H9 (cell line): Measurements from ENCODE around the gene SIM1. TPM values are rescaled to one million over a fixed set of nuclear protein-coding genes. Genes with fewer than 3 reads are reported as not detected.

Experiments
- DNase-seq: peaks from one replicate; pipeline ENCODE4 v3.0.0-alpha.2; 2017
- H2AFZ ChIP-seq: one replicate; pipeline ENCODE4 v1.6.1; 2013; ENCODE audit warnings: mild to moderate bottlenecking, low read length, control low read depth, moderate library complexity
- H2AK5ac ChIP-seq: 2 replicates; pipeline ENCODE4 v1.6.1; 2013; ENCODE audit warnings: low read length, control low read depth, mixed read lengths; ENCODE audit not compliant: insufficient read length
- H2BK120ac ChIP-seq: one replicate; pipeline ENCODE4 v1.6.1; 2013; ENCODE audit warnings: low read depth, mild to moderate bottlenecking, low read length, control low read depth, inconsistent platforms; ENCODE audit not compliant: poor library complexity, severe bottlenecking
- H2BK12ac ChIP-seq: 2 replicates; pipeline ENCODE4 v1.6.1; 2013; ENCODE audit warnings: low read length, control low read depth, mixed read lengths, low read depth; ENCODE audit not compliant: insufficient read length
- H2BK15ac ChIP-seq: 2 replicates; pipeline ENCODE4 v1.6.1; 2013; ENCODE audit warnings: low read depth, low read length, control low read depth
- H2BK20ac ChIP-seq: one replicate; pipeline ENCODE4 v1.6.1; 2013; ENCODE audit warnings: low read depth, mild to moderate bottlenecking, low read length, control low read depth, inconsistent platforms; ENCODE audit not compliant: poor library complexity, severe bottlenecking
- H2BK5ac ChIP-seq: 2 replicates; pipeline ENCODE4 v1.6.1; 2013; ENCODE audit warnings: low read length, control low read depth, mixed read lengths; ENCODE audit not compliant: insufficient read length
- H3K14ac ChIP-seq: 2 replicates; pipeline ENCODE4 v1.6.1; 2013; ENCODE audit warnings: low read length, control low read depth; ENCODE audit not compliant: insufficient read depth
- H3K18ac ChIP-seq: 2 replicates; pipeline ENCODE4 v1.6.1; 2013; ENCODE audit warnings: low read depth, mild to moderate bottlenecking, mixed read lengths, low read length, control low read depth; ENCODE audit not compliant: insufficient read length
- H3K23ac ChIP-seq: 2 replicates; pipeline ENCODE4 v1.6.1; 2013; ENCODE audit warnings: low read length, control low read depth, mixed read lengths, low read depth; ENCODE audit not compliant: insufficient read length
- H3K23me2 ChIP-seq: 2 replicates; pipeline ENCODE4 v1.6.1; 2013; ENCODE audit warnings: low read depth, mild to moderate bottlenecking, mixed read lengths, low read length, control low read depth; ENCODE audit not compliant: insufficient read length, poor library complexity, severe bottlenecking
- H3K27ac ChIP-seq: 2 replicates; pipeline ENCODE4 v1.5.1; 2013; ENCODE audit warnings: low read length, control low read depth, mixed read lengths, low read depth; ENCODE audit not compliant: insufficient read length
- H3K27me3 ChIP-seq: 2 replicates; pipeline ENCODE4 v1.6.1; 2013; ENCODE audit warnings: low read length, control low read depth, inconsistent platforms; ENCODE audit not compliant: insufficient read depth
- H3K4ac ChIP-seq: 2 replicates; pipeline ENCODE4 v1.6.1; 2013; ENCODE audit warnings: low read depth, mild to moderate bottlenecking, control low read depth, inconsistent platforms, low read length, moderate library complexity
- H3K4me1 ChIP-seq: 2 replicates; pipeline ENCODE4 v1.6.1; 2013; ENCODE audit warnings: low read length, control low read depth, inconsistent platforms; ENCODE audit not compliant: insufficient read depth
- H3K4me2 ChIP-seq: 2 replicates; pipeline ENCODE4 v1.6.1; 2013; ENCODE audit warnings: low read length, control low read depth, mixed read lengths; ENCODE audit not compliant: insufficient read length, insufficient read depth
- H3K56ac ChIP-seq: 2 replicates; pipeline ENCODE4 v1.6.1; 2013; ENCODE audit warnings: low read depth, mild to moderate bottlenecking, mixed read lengths, low read length, control low read depth; ENCODE audit not compliant: insufficient read length
- H3K79me1 ChIP-seq: 2 replicates; pipeline ENCODE4 v1.6.1; 2013; ENCODE audit warnings: low read depth, mild to moderate bottlenecking, moderate library complexity, low read length, control low read depth, inconsistent platforms; ENCODE audit not compliant: insufficient read depth, poor library complexity, severe bottlenecking
- H3K79me2 ChIP-seq: 2 replicates; pipeline ENCODE4 v1.6.1; 2013; ENCODE audit warnings: low read length, control low read depth, inconsistent platforms; ENCODE audit not compliant: insufficient read depth
- H3K9ac ChIP-seq: 2 replicates; pipeline ENCODE4 v1.6.1; 2013; ENCODE audit warnings: low read length, control low read depth, mixed read lengths; ENCODE audit not compliant: insufficient read length; ENCODE audit errors: extremely low read depth
- H3K9me3 ChIP-seq: one replicate; pipeline ENCODE4 v1.6.1; 2013; ENCODE audit warnings: low read depth, low read length, inconsistent platforms; ENCODE audit not compliant: control insufficient read depth
- H3T11ph ChIP-seq: one replicate; pipeline ENCODE4 v1.6.1; 2013; ENCODE audit warnings: mild to moderate bottlenecking, low read length, control low read depth, inconsistent platforms
- H4K20me1 ChIP-seq: one replicate; pipeline ENCODE4 v1.6.1; 2013; ENCODE audit not compliant: control insufficient read depth, insufficient read length, insufficient read depth
- H4K5ac ChIP-seq: 2 replicates; pipeline ENCODE4 v1.6.1; 2013; ENCODE audit warnings: low read depth, mild to moderate bottlenecking, mixed read lengths, low read length, control low read depth; ENCODE audit not compliant: insufficient read length
- H4K8ac ChIP-seq: replicated peaks from 2 replicates; pipeline ENCODE4 v1.6.1; 2013; ENCODE audit warnings: low read length, control low read depth, mixed read lengths, low read depth; ENCODE audit not compliant: insufficient read length
- H4K91ac ChIP-seq: 2 replicates; pipeline ENCODE4 v1.6.1; 2013; ENCODE audit warnings: low read depth, mild to moderate bottlenecking, moderate library complexity, mixed read lengths, low read length, control low read depth; ENCODE audit not compliant: insufficient read length
- H3K27ac Mint-ChIP-seq, 3 experiments: 2 replicates in 2 of 3; 3 replicates in 1 of 3; pipeline ENCODE4 v1.8.0; 2020 to 2021; ENCODE audit warnings: mixed read lengths in 3 of 3, mild to moderate bottlenecking in 1 of 3, moderate library complexity in 1 of 3
- H3K27me3 Mint-ChIP-seq: 2 replicates; pipeline ENCODE4 v1.8.0; 2021; ENCODE audit warnings: low read depth, mild to moderate bottlenecking, moderate library complexity, mixed read lengths
- H3K36me3 Mint-ChIP-seq, 3 experiments: 2 replicates in 2 of 3; 3 replicates in 1 of 3; pipeline ENCODE4 v1.8.0; 2020 to 2021; ENCODE audit warnings: low read depth in 3 of 3, mixed read lengths in 3 of 3; ENCODE audit not compliant: insufficient read depth in 1 of 3
- H3K4me1 Mint-ChIP-seq, 2 experiments: 2 replicates each; pipeline ENCODE4 v1.8.0; 2020; ENCODE audit warnings: mixed read lengths in 2 of 2
- H3K4me3 Mint-ChIP-seq, 2 experiments: 2 replicates in 1 of 2; 3 replicates in 1 of 2; pipeline ENCODE4 v1.8.0; 2020 to 2021; ENCODE audit warnings: mild to moderate bottlenecking in 2 of 2, mixed read lengths in 2 of 2, moderate library complexity in 1 of 2
- H3K9me3 Mint-ChIP-seq, 2 experiments: 2 replicates in 1 of 2; 3 replicates in 1 of 2; pipeline ENCODE4 v1.8.0; 2020; ENCODE audit warnings: mild to moderate bottlenecking in 2 of 2, mixed read lengths in 2 of 2, moderate library complexity in 1 of 2
- CTCF ChIP-seq: fragments of 200-600 bp; sonication (generic); conservative IDR thresholded peaks from 3 replicates; pipeline ENCODE4 v1.8.0; 2021; ENCODE audit warnings: antibody characterized with exemption, mild to moderate bottlenecking
- WGBS: extraction: QIAGEN DNeasy Blood & Tissue Kit; methylation state at CpG from one replicate; pipeline ENCODE4 v1.1.7; 2013; ENCODE audit warnings: missing lambda C conversion rate, low lambda C conversion rate, mixed read lengths; ENCODE audit not compliant: insufficient read length; ENCODE audit errors: extremely low coverage; 5-methylcytosine and 5-hydroxymethylcytosine counted together
- total RNA-seq: library from RNA; stranded (reverse); gene quantifications from 2 replicates; pipeline ENCODE4 v1.2.1, GENCODE V29; 2021

SIM1 gene
- total RNA-seq, 1 experiment from 2014 or later = not detected

GRCh38 chr6:100335991-100336390 is 128.7 kb downstream of the SIM1 start:
- H3K9me3 ChIP-seq = no peaks in the 10 kb centered on the region
- H3K56ac ChIP-seq = no peak overlapping the region
- DNase-seq = no peak
- no peak overlapping the region for H3K23ac ChIP-seq
- Mint-ChIP-seq H3K36me3 (no peaks in the 10 kb centered on the region; a peak in 1 of 7 replicates), H3K4me1 (0 out of 4 replicates have a peak, but pooled peaks cover 0 to 3% of the 10 kb centered on the region in 2 experiments), H3K9me3 (no peaks in the 10 kb centered on the region), H3K27me3 (no peaks in the 10 kb centered on the region), H3K4me3 (no peak overlapping the region), H3K27ac (no peak overlapping the region)
- no peak overlapping the region for H2AK5ac ChIP-seq
- no peaks in the 10 kb centered on the region for H4K20me1 ChIP-seq
- no peaks in the 10 kb centered on the region for H3K4me1 ChIP-seq
- no peaks in the 10 kb centered on the region for H3K79me2 ChIP-seq
- no peak overlapping the region for H3K4ac ChIP-seq
- H4K8ac ChIP-seq = no peak overlapping the region
- no peak overlapping the region for H3K9ac ChIP-seq
- no peak overlapping the region for H2AFZ ChIP-seq
- TF ChIP-seq CTCF = no peak
- H2BK12ac ChIP-seq = no peak overlapping the region
- H3K79me1 ChIP-seq = no peaks in the 10 kb centered on the region
- no peak overlapping the region for H3T11ph ChIP-seq
- no peak overlapping the region for H4K91ac ChIP-seq
- H3K18ac ChIP-seq = no peak overlapping the region
- H2BK15ac ChIP-seq = no peak overlapping the region
- no peak overlapping the region for H2BK5ac ChIP-seq
- H4K5ac ChIP-seq = no peak overlapping the region
- no peaks in the 10 kb centered on the region for H3K23me2 ChIP-seq
- H3K14ac ChIP-seq = no peak overlapping the region
- no CpG with 5 or more reads among the region's 1 CpG for WGBS
- no peak overlapping the region for H3K4me2 ChIP-seq
- H3K27me3 ChIP-seq = no peaks in the 10 kb centered on the region
- H2BK20ac ChIP-seq = no peak overlapping the region
- no peak overlapping the region for H3K27ac ChIP-seq
- no peak overlapping the region for H2BK120ac ChIP-seq
